RWPE1 (cell line): ENCODE results near the gene WDR70.
"Not testable (repeated sequence)": the region's sequence is repeated elsewhere in the genome, so short reads cannot be mapped to it uniquely, and the experiment has no call there.

ENCODE experiments used
- CTCF ChIA-PET: fragments of 350-600 bp; sonication (Branson Sonifier 250); formaldehyde crosslinking; extraction: SDS; loops from one replicate; lab custom pipeline; 2021; lab: Yijun Ruan, JAX
- POLR2A ChIA-PET: fragments of 400-600 bp; formaldehyde crosslinking; extraction: SDS; loops from one replicate; lab custom pipeline; 2020; ENCODE audit warnings: antibody characterized with exemption; ENCODE audit not compliant: low non-redundant PET; lab: Yijun Ruan, JAX
- DNase-seq: peaks from one replicate; pipeline ENCODE4 v3.0.0; 2012; ENCODE audit warnings: low spot score
- H3K27ac ChIP-seq: fragments of 450-650 bp; 2 replicates; pipeline ENCODE4 v1.5.1; 2017
- TF ChIP-seq, protein P1 (sequence below): fragments of 450-650 bp; conservative IDR thresholded peaks from 2 replicates; pipeline ENCODE4 v1.5.1; 2017; ENCODE audit warnings: low read depth, mild to moderate bottlenecking

Gene WDR70

DNA sequence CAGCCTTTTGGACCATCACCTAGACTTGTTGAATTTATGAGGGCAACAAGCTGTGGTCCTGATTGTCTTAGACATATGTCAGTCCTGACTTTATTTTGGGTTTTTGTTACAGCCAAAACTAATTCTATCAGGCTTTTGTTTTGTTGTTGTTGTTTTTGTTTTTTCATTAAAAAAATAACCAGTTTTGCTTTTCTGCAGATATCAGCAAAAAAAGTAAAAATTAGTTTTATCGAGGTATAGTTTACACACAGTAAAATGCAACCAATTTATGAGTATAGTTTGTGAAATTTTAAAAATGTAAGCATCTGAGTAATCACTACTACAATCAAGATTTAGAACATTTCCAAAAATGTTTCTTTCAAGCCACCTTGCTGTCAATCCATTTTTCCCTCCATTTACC is 48.9 kb downstream of the WDR70 start:
- no peak for DNase-seq
- no peak overlapping the region for H3K27ac ChIP-seq
- TF ChIP-seq, protein P1, sequence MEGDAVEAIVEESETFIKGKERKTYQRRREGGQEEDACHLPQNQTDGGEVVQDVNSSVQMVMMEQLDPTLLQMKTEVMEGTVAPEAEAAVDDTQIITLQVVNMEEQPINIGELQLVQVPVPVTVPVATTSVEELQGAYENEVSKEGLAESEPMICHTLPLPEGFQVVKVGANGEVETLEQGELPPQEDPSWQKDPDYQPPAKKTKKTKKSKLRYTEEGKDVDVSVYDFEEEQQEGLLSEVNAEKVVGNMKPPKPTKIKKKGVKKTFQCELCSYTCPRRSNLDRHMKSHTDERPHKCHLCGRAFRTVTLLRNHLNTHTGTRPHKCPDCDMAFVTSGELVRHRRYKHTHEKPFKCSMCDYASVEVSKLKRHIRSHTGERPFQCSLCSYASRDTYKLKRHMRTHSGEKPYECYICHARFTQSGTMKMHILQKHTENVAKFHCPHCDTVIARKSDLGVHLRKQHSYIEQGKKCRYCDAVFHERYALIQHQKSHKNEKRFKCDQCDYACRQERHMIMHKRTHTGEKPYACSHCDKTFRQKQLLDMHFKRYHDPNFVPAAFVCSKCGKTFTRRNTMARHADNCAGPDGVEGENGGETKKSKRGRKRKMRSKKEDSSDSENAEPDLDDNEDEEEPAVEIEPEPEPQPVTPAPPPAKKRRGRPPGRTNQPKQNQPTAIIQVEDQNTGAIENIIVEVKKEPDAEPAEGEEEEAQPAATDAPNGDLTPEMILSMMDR = no peak
- ChIA-PET POLR2A (no interaction called here), CTCF (interaction anchor here (0.7 kb wide), 1 partner anchor 153 kb away, joined by 3 read pairs; no protein-coding TSS in a partner anchor)

DNA sequence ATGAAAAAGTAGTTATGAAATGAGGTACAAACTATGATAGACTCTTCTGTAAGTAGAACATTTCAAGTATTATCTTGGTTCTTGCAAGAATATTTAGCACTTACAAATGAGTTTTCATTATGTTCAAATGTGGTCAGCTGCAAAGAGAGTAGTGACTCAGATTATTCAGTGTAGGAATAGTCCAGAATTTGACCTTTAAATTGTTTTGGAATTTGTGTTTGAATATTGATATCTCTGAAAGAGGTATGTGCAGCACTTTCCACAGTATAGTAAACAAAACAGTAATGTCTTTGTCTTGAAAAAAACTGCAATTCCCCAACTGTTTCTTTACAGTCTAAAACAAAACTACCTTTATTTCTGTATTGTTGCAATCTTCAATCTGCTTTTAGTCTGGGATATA is 56.1 kb downstream of the WDR70 start:
- ChIA-PET CTCF (no interaction called here), POLR2A (no interaction called here)
- TF ChIP-seq, protein P1 = no peak
- H3K27ac ChIP-seq = no peak overlapping the region
- DNase-seq = no peak

DNA sequence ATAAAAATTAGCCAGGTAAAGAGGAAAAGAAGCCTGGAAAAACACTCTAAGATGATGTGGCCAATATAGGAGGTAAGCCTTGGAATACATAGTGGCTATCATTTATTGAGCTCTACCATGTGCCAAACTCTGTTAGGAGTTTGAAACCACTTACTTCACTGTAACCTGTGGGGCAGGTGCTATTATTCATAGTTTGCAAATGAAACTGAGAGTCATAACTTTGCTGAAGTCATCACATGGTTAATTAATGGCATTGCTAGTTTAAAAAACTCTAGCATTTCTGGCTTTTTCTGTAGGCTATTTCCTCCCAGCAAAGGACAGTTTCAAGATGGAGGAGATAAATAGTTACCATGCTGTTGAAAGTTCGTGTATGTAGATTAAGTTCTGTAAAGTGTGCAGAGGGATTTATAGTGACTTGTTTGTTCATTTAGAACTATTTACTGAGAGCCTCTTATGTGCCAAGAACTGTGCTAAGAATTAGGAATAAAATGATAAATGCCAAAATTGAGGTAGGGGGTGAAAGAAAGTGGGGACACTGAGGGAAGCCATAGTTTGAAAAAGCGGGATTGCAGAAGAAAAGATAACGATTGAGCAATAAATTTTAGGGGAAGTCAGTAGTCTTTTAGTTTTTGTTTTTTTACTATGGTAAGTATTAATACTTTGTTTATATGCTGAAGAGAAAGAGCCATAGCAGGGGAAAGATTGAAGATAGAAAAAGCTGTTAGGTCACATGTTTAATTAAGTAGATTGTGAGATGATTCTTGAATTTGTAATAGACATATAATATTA is 57.2 kb downstream of the WDR70 start:
- DNase-seq = no peak
- H3K27ac ChIP-seq = no peak overlapping the region
- TF ChIP-seq, protein P1 = no peak
- ChIA-PET POLR2A (no interaction called here), CTCF (interaction anchor here (0.5 kb wide), 1 partner anchor 23 kb away, joined by 3 read pairs; no protein-coding TSS in a partner anchor)

DNA sequence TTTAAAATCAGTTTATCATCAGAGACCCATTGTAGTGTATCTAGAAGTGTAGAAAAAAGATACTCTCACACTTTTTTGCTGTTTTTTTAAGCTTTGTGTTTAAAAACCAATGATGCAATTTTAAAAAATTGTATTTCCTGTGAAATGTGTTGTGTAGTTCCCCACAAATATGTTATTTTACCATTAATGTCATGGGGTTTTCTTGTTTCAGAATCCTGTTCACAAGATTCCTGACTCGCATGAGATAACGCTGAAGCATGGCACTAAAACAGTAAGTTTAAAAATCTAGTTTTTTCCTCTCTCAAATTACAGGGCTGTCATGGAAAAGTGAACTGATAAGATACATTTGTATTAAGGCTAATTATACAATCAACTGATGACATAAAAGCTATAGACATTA is 58.6 kb downstream of the WDR70 start:
- CTCF ChIA-PET = interaction anchor here (0.6 kb wide), 1 partner anchor 1472 kb away, joined by 3 read pairs; no protein-coding TSS in a partner anchor
- no peak overlapping the region for H3K27ac ChIP-seq
- POLR2A ChIA-PET = no interaction called here
- no peak for DNase-seq
- TF ChIP-seq, protein P1 = no peak

DNA sequence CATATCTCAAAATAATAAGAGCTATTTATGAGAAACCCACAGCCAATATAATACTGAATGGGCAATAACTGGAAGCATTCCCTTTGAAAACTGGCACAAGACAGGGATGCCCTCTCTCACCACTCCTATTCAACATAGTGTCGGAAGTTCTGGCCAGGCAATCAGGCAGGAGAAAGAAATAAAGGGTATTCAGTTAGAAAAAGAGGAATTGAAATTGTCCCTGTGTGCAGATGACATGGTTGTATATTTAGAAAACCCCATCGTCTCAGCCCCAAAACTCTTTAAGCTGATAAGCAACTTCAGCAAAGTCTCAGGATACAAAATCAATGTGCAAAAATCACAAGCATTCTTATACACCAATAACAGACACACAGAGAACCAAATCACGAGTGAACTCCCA is 66.7 kb downstream of the WDR70 start:
- POLR2A ChIA-PET, DNase-seq, CTCF ChIA-PET, H3K27ac ChIP-seq: not testable (repeated sequence)

DNA sequence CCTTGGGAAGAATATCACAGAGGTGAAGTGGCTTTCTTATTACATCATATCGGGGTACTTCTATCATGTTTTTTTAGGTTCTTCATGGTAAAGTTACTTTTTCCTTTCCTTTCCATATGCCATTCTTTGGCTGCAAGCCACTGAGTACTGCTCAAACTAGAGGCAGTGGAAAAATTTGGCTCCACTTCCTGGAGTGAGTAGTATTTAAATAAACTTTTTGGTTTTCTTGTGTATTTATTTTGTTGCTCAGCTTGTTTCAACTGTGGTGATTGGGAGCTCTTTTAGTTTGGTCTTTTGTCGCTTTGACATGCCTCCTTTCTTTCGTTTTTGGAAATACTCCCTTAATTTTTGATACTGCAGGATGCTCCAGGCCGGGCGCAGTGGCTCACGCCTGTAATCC is 69.8 kb downstream of the WDR70 start:
- DNase-seq = no peak
- H3K27ac ChIP-seq = no peak overlapping the region
- CTCF ChIA-PET = no interaction called here
- POLR2A ChIA-PET = no interaction called here
- TF ChIP-seq, protein P1 = no peak

DNA sequence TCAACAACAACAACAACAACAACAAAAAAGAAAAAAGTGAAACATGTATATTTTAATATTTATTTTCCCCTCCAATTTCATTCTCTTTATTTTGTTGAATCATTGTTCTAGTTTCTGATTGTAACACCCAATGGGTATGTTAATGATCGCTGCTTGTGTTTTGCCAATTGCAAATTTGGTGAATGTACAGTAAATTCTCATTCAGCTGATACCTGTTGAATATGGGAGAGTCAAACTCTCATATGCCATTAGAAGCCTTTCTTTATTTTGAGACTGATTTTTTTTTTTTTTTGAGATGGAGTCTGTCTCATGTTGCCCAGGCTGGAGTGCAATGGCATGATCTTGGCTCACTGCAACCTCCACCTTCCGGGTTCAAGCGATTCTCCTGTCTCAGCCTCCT is 72.9 kb downstream of the WDR70 start:
- DNase-seq, CTCF ChIA-PET, POLR2A ChIA-PET, H3K27ac ChIP-seq: not testable (repeated sequence)

DNA sequence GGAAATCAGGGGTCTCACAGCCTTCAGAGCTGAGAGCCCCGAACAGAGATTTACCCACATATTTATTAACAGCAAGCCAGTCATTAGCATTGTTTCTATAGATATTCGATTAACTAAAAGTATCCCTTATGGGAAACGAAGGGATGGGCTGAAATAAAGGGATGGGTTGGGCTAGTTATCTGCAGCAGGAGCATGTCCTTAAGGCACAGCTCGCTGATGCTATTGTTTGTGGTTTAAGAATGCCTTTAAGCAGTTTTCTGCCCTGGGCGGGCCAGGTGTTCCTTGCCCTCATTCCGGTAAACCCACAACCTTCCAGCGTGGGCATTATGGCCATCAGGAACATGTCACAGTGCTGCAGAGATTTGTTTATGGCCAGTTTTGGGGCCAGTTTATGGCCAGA is 74.1 kb downstream of the WDR70 start:
- POLR2A ChIA-PET, H3K27ac ChIP-seq, DNase-seq, CTCF ChIA-PET: not testable (repeated sequence)

DNA sequence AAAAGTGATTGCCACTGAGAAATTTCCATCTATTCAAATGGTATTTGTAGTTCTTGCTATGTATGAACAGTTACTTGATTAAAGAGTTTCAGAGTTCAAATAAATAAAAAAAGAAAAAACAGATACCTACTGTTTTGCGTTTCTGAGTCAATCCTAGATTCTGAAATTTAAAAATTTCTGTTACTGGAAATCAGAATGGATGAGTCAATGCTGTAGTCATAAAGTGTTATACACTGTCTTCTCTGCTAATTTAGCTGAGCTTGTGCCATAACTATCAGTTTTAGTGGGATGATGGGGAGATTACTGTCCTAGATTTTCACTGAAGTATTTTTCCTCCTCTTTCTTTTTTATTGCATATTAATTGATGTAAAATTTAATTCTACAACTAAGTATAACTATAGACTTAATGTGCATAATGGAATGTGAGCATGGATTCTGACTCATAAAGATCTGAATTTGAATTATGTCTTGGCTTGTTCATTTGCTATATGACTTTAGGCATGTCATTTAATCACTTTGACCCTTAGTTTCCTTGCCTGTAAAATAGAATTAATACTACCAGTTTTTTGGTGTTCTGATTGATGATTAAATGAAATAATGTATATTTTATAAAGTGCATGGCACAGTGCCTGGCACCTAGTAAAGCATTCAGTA is 75.4 kb downstream of the WDR70 start:
- POLR2A ChIA-PET, H3K27ac ChIP-seq, CTCF ChIA-PET: not testable (repeated sequence)
- peak; percentile 5 for DNase-seq

DNA sequence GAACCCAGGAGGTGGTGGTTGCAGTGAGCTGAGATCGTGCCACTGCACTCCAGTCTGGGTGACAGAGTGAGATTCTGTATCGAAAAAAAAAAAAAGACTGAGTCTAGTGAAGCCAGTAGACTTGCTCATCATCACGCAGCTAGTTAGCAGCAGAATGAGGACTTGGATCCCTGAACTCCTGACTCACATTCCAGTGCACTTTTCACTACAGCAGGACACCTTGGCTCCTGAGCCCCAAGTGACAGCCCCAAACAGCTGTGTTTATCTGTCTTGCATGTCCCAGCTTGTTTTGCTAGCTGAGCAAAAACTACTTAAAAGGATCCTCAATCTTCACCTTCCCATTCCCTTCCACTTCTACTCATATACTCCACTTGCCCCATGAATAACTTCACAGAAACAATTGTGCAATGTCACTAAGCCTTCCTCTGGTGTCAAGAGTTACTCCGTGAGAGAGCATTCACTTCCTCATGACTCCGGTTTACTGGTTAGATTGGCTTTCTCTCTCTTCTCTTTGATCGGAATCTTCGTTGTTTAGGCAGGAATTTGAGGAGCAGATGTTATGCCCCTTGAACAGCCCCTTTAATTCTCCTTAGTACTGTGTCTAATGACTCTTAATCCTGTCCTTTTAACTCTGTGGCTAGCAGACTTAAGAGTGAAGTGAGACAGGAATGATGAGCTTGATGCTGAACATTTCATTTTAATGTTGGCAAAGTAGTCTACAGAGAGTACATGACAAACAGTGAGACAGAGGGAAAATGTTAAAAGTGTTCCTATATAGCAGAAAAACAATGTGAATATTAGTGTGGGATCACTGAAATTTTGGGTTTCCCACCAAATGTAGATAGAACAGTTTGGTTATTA is 84.3 kb downstream of the WDR70 start:
- DNase-seq, CTCF ChIA-PET, H3K27ac ChIP-seq, POLR2A ChIA-PET: not testable (repeated sequence)

DNA sequence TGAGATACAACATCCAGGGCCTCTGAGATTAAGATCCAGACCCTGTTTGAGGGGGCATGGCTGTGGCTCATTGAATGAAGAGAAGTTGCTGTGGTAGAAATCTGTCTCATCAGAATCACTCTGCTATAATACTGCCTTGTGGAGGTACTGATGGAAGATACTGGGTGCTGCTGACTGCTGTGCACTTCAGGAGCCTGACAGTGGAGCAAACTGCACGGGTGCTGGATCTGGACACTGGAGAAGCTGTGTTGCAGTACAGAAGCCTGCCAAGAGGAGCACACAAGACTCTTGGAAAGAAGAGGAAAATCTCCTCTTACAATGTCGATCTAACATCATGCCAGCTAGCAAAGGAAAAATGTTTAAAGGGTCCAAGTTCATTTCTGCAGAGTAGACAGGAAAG is 85.5 kb downstream of the WDR70 start:
- DNase-seq, POLR2A ChIA-PET, H3K27ac ChIP-seq, CTCF ChIA-PET: not testable (repeated sequence)
